ENCODE data around the gene ASXL1.

- no peak for TF ChIP-seq CEBPB (IDR thresholded peaks at IDR 0.05; ENCODE audit: low read depth)
- TF ChIP-seq EZH2 (IDR thresholded peaks at IDR 0.05), result no peak
- TF ChIP-seq CTCF (IDR thresholded peaks at IDR 0.05 in 2 of 3, conservative IDR thresholded peaks at IDR 0.05 in 1 of 3; ENCODE audit: borderline replicate concordance in 1 of 3, insufficient read depth in 1 of 3, low read depth in 2 of 3, low read length in 2 of 3), result no peak
- TF ChIP-seq REST (IDR thresholded peaks at IDR 0.05; ENCODE audit: low read depth), result no peak
- TF ChIP-seq ZBTB33 (IDR thresholded peaks at IDR 0.05; ENCODE audit: extremely low read depth, insufficient replicate concordance, low read length), result no peak
- TF ChIP-seq POLR2A (IDR thresholded peaks at IDR 0.05; ENCODE audit: borderline replicate concordance, extremely low read depth, insufficient read depth, insufficient read length), result no peak
- no peak for TF ChIP-seq YY1 (IDR thresholded peaks at IDR 0.05; ENCODE audit: extremely low read depth, insufficient replicate concordance, low read depth, low read length)
- no peak for TF ChIP-seq SP1 (IDR thresholded peaks at IDR 0.05; ENCODE audit: low read depth)
- TF ChIP-seq POLR2AphosphoS5 (IDR thresholded peaks at IDR 0.05; ENCODE audit: low read depth, low read length), result no peak
- TF ChIP-seq MAX (IDR thresholded peaks at IDR 0.05), result no peak
- TF ChIP-seq EZH2phosphoT487 (IDR thresholded peaks at IDR 0.05; ENCODE audit: borderline replicate concordance), result no peak
- TF ChIP-seq JUND (IDR thresholded peaks at IDR 0.05), result no peak
- TF ChIP-seq SIN3A (IDR thresholded peaks at IDR 0.05; ENCODE audit: low read depth), result no peak
Observed at GRCh38 chr20:32352121-32352720, 5.9 kb upstream of the ASXL1 start.
